ENCODE data around the gene SLC13A4.
"Not testable (repeated sequence)": the region's sequence is repeated elsewhere in the genome, so short reads cannot be mapped to it uniquely, and the experiment has no call there.

Gene SLC13A4

DNA sequence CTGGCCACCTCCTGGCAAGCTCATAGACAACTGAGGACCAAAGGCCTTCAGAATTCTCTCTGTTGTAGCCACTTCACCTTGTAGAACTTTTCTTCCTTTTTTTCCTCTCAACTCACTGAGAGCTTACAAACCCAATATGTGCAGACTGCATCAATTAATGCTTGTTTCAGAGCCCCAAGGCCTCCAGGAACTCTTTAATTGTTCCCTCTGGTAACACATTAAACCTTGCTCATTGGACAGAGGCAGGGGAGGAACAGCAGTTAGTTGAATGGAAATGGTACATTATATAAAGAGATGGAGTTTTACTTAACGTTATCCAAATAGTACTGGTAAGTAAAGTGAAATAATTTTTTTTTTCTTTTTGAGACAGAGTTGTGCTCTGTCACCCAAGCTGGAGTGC is 40.5 kb downstream of the SLC13A4 start:
- no peak for DNase-seq

DNA sequence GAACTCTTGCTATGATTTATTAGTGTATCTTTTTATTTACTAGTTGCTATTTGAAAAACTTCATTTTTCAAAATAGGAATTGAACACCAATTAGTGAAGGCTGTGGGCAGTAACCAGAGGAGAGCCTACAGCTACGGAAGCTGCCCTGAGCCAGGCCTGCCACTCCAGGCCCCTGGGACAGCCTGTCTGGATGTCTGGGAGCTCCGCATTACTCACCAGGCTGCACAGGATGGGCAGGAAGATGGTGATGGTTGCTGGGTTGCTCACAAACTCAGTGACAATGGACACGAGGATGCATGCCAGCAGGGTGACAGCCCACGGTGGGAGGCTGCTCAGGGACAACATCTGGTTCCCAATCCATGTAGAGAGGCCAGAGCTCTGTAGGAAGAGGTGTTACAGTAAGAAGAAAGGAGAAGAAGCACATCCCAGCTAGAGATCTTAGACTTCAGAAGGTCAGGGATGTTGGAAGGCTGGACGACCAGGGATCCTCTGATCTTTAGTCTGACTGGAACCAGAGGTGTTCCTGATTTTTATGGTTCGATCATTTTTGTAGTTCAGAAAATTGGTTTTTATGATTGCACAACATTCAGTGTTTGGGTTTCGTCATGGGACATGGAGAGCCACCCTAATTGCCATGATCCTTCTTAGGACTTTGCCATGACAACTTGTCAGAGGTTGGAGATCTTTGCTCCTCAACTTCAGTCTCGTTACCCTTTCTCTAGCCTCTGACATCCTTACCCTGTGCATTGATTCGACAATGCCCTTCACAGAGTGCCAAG is 42.5 kb downstream of the SLC13A4 start:
- DNase-seq: no peak

DNA sequence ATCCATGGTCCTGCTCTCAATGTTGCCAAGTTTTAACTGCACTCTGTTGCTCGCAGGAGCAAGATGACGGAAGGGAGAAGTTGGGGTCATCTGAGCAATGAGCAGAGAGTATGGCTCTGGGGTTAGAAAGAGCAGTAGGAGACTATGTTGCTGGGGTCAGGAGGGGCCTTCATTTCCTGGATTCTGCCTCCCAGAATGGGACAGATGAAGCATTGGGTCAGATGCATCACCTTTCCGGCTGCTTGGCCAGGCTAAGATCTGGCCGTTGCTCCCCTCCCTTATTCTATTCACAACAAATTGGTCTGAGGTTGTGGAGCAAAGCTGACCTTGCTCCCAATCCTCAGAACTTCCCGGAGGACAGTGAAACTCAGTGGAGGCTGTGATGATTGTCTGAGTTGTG is 43.3 kb downstream of the SLC13A4 start:
- no peak for DNase-seq

- DNase-seq: no peak
These were observed 43.9 kb downstream of the SLC13A4 start for GRCh38 chr7:135684136-135684535.

GRCh38 chr7:135683609-135684008 is 44.4 kb downstream of the SLC13A4 start:
- no peak for DNase-seq

- no peak for DNase-seq
These were observed 45.8 kb downstream of the SLC13A4 start for GRCh38 chr7:135682191-135682590.

- DNase-seq: no peak
These were observed 46.2 kb downstream of the SLC13A4 start for GRCh38 chr7:135681762-135682161.

GRCh38 chr7:135678612-135679575 is 49.1 kb downstream of the SLC13A4 start:
- DNase-seq: no peak

DNA sequence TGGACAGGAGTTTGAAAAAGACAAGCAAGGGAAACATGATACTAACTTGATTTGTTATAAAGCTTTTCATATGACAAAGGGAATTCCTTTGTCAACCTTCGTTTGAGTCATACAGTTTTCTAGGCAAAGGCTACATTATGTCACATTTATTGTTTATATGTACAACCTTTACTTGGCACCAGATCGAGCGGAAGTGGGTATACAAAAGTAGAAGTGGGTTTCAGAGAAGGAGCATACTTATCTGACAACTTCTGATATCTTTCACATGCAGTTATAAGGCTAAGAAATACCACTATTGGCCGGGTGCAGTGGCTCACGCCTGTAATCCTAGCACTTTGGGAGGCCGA is 54.7 kb downstream of the SLC13A4 start:
- DNase-seq: no peak

DNA sequence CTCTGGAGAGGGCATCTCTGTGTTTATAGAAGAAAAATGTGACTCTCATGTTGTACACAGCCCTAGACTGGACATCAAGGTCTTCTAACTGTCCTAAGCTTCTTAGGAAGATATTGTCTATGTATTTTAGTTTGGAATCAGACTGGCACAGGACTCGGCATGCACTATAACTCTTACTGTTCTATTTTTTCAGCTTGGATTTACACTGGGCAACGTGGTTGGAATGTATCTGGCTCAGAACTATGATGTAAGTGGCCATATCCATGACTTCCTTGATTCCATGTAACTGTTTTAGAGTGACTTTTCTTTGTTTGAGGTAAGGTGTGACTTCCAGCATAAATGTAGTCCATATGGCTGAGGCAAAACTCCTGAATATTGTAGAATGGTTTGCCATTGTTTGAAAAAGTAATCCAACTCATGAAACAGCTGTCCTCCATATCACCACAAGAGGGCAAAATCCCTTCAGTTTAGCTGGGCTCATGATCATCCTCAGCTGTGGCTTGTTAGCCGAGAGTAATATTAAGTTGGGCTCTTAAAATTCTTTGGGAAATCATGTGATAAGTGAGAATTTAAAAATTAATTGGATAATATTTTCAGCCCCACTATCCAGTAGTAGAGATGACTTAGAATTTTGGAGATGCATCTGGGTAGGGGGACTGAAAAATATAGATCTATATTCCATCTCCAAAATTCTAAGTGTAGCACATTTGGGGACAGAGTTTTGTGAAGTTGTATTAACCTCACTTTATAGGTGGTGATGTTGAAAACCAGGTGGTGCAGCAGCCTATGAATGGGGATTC is 55.2 kb downstream of the SLC13A4 start:
- DNase-seq: no peak

- no peak for DNase-seq
These were observed 57.8 kb downstream of the SLC13A4 start for GRCh38 chr7:135670179-135670578.

DNA sequence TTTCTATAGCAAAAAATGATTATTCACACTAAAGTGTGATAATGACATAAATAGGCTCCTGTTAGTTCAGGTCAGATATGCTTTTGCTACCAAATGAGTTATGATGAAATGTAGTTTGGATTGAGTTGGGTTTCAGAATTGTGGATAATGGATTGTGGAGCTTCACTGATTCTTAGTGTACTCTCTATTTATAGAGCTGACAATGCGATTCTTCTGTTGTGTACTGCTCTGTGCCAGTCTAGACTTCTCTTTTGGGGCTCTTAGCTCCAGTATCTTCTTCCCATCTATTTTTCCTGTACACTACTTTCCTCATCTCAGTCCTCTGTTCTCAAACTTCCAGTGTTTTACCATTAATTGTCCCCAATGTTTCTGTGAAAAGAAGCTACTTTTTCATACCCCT is 58.2 kb downstream of the SLC13A4 start:
- DNase-seq: no peak

- not testable (repeated sequence) for DNase-seq
These were observed 59.1 kb downstream of the SLC13A4 start for GRCh38 chr7:135668852-135669395.

GRCh38 chr7:135667626-135668025 is 60.4 kb downstream of the SLC13A4 start:
- DNase-seq: not testable (repeated sequence)

- no peak for DNase-seq
These were observed 61.1 kb downstream of the SLC13A4 start for GRCh38 chr7:135666846-135667245.

- no peak for DNase-seq
These were observed 61.8 kb downstream of the SLC13A4 start for GRCh38 chr7:135666156-135666555.

GRCh38 chr7:135665042-135665441 is 62.9 kb downstream of the SLC13A4 start:
- no peak for DNase-seq

DNA sequence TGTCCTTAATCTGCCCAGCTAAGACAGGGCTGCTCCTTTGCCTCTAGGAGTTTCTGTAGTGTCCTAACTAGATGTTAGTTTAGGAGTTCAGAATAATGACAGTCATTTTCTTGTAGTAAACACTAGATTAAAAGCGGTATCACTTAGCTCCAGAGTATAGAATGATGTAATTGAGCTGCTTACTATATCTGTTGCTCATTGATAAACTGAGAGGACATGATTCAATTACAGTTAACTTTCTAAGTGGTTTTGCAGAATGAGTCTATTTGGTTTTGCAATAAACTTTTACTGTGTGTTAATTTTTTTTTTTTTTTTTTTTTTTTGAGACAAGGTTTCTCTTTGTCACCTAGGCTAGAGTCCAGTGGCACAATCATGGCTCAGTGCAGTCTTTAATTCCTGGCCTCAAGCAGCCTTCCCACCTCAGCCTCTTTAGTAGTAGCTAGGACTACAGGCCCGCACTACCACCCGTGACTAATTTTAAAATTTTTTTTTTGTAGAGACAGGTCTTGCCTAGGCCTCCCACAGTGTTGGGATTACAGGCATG is 63.9 kb downstream of the SLC13A4 start:
- no peak for DNase-seq

DNA sequence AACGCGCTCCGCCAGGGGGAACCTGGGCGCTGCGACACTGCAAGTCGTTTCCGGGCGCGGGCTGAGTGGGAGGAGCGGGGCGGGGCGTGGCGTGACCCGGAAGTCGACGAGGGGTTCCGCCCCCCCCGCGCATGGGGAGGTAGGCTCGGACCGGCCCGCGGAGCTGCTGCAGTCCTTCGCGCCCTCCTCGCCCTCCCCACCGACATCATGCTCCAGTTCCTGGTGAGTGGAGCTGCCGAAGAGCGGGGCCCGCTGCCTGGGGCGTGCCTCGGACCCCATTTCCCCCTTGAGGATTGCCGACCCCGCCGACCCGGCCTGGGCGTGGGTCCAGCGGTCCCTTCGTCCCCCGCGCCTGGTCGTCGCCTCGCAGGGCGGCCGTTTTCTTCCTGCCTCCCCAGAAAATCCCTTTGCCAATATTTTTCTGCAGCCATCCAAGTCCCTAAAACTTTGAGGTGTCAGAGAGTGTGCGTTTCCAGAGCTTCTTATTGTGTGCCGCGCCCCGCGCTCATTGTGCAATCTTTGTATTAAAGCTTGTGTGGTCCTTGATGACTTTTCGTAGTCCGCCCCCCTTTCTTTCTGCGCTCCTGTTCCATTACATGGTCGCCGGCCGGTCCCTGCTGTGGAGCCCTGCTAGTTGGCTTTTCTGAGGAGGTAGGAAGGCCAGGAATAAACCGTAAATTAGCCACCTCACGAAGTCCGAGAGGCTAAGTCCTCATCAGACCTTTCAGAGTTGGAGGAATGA is 65.4 kb downstream of the SLC13A4 start, which contains the start of gene STMP1:
Gene STMP1 (plus strand): TSS at position 142 of the 742 bp plus-strand sequence.
- peak; percentile 99 for DNase-seq

GRCh38 chr7:135662123-135662372 is 65.9 kb downstream of the SLC13A4 start:
- DNase-seq: no peak

- DNase-seq: no peak
These were observed 66.5 kb downstream of the SLC13A4 start for GRCh38 chr7:135661311-135662122.

Measured in activated CD8-positive, alpha-beta memory T cell treated with anti-CD3 and anti-CD28 coated beads for 24 hours (primary cell).